HCT116 (cell line): Measurements from ENCODE around the gene CMIP. TPM values are rescaled to one million over a fixed set of nuclear protein-coding genes. Genes with fewer than 3 reads are reported as not detected.

Source experiments
- ATAC-seq: fragments of 200-7000 bp; cut with Tn5 transposase; 2 replicates; pipeline ENCODE4 v1.9.1; 2020; ENCODE audit warnings: mild to moderate bottlenecking, moderate library complexity
- BruUV-seq: library from RNA; stranded (reverse); fragments of 400-500 nt; replicated peaks from 2 replicates; lab custom pipeline; 2021; lab: Mats Ljungman, UMichigan
- CTCF ChIA-PET: fragments of 300-600 bp; sonication (Branson Sonifier 250); formaldehyde crosslinking; loops from one replicate; lab custom pipeline; 2021; ENCODE audit warnings: antibody characterized with exemption; lab: Charles Lee
- POLR2A ChIA-PET: fragments of 300-600, 350-600 bp; sonication (Branson Sonifier 250); formaldehyde crosslinking; loops from one replicate; lab custom pipeline; 2021; ENCODE audit warnings: antibody characterized with exemption; lab: Charles Lee
- RAD21 ChIA-PET, 2 experiments: fragments of 300-600 bp; sonication (Branson Sonifier 250); formaldehyde crosslinking; loops; one replicate each; lab custom pipeline; 2023; ENCODE audit warnings: low total read pairs in 2 of 2; ENCODE audit not compliant: uncharacterized antibody in 2 of 2, unreplicated experiment in 2 of 2, low non-redundant PET in 1 of 2; lab: Charles Lee
- DNase-seq: peaks from one replicate; pipeline ENCODE4 v3.0.0-alpha.2; 2010; ENCODE audit warnings: low read depth, low spot score
- H2AFZ ChIP-seq: fragments of 200-600 bp; shearing (Covaris generic), sonication (generic); 2 replicates; pipeline ENCODE4 v1.6.1; 2017; ENCODE audit warnings: low read depth, mixed run types, mixed read lengths, antibody characterized with exemption, low read length; ENCODE audit not compliant: poor library complexity, severe bottlenecking
- H3K27ac ChIP-seq: 2 replicates; pipeline ENCODE4 v1.5.1; 2012; ENCODE audit warnings: low read depth, low read length
- H3K27me3 ChIP-seq: fragments of 200-600 bp; sonication (generic); 2 replicates; pipeline ENCODE4 v1.6.1; 2016; ENCODE audit warnings: mixed run types, low read length, mixed read lengths; ENCODE audit not compliant: insufficient read depth
- H3K36me3 ChIP-seq, 2 experiments: fragments of 200-500 bp in 1 of 2; fragments of 200-600 bp in 1 of 2; sonication (Bioruptor generic) in 1 of 2; sonication (generic) in 1 of 2; 2 replicates each; pipeline versions ENCODE4 v1.5.1 to v1.6.1; 2014 to 2016; ENCODE audit warnings: low read length in 2 of 2, inconsistent platforms in 1 of 2, mixed read lengths in 1 of 2, mixed run types in 1 of 2; ENCODE audit not compliant: insufficient read depth in 2 of 2, control insufficient read depth in 1 of 2
- H3K4me1 ChIP-seq, 2 experiments: fragments of 200-600 bp in 1 of 2; sonication (generic) in 1 of 2; 2 replicates each; pipeline versions ENCODE4 v1.5.1 to v1.6.1; 2012 to 2017; ENCODE audit warnings: low read length in 2 of 2, inconsistent platforms in 1 of 2, mild to moderate bottlenecking in 1 of 2, mixed read lengths in 1 of 2, mixed run types in 1 of 2, moderate library complexity in 1 of 2; ENCODE audit not compliant: insufficient read depth in 2 of 2, control insufficient read depth in 1 of 2
- H3K4me2 ChIP-seq: fragments of 200-600 bp; sonication (generic); 2 replicates; pipeline ENCODE4 v1.6.1; 2017; ENCODE audit warnings: mixed run types, low read length, mixed read lengths
- H3K4me3 ChIP-seq, 2 experiments: fragments of 200-600 bp in 1 of 2; sonication (generic) in 1 of 2; replicated peaks in 1 of 2; 2 replicates each; pipeline ENCODE4 v1.5.1; 2011 to 2016; ENCODE audit warnings: low read length in 2 of 2, control low read depth in 1 of 2, low read depth in 1 of 2, mild to moderate bottlenecking in 1 of 2, mixed read lengths in 1 of 2, mixed run types in 1 of 2
- H3K79me2 ChIP-seq: fragments of 200-600 bp; sonication (generic); 2 replicates; pipeline ENCODE4 v1.6.1; 2017; ENCODE audit warnings: mild to moderate bottlenecking, mixed run types, low read length, moderate library complexity, mixed read lengths; ENCODE audit not compliant: insufficient read depth
- H3K9ac ChIP-seq: fragments of 200-600 bp; sonication (generic); 2 replicates; pipeline ENCODE4 v1.6.1; 2016; ENCODE audit warnings: low read length, mixed read lengths
- H3K9me2 ChIP-seq: fragments of 200-600 bp; sonication (generic), shearing (Covaris generic); 2 replicates; pipeline ENCODE4 v1.6.1; 2017; ENCODE audit warnings: mixed run types, mild to moderate bottlenecking, moderate library complexity; ENCODE audit not compliant: insufficient read depth
- H3K9me3 ChIP-seq, 2 experiments: fragments of 200-500 bp in 1 of 2; fragments of 200-600 bp in 1 of 2; sonication (Bioruptor generic) in 1 of 2; sonication (generic) in 1 of 2; 2 replicates each; pipeline ENCODE4 v1.6.1; 2014 to 2017; ENCODE audit warnings: low read length in 2 of 2, mixed read lengths in 2 of 2, inconsistent platforms in 1 of 2, low read depth in 1 of 2, mild to moderate bottlenecking in 1 of 2, mixed run types in 1 of 2, moderate library complexity in 1 of 2; ENCODE audit not compliant: control insufficient read depth in 1 of 2, insufficient read depth in 1 of 2
- H4K20me1 ChIP-seq: fragments of 200-600 bp; sonication (generic), shearing (Covaris generic); 2 replicates; pipeline ENCODE4 v1.6.1; 2017; ENCODE audit warnings: mixed run types, mild to moderate bottlenecking, moderate library complexity; ENCODE audit not compliant: insufficient read depth
- EZH2 ChIP-seq: fragments of 200-600 bp; sonication (generic); IDR thresholded peaks from 2 replicates; pipeline ENCODE4 v1.6.1; 2017; ENCODE audit warnings: antibody characterized with exemption, mixed run types
- YY1 ChIP-seq: IDR thresholded peaks from 2 replicates; pipeline ENCODE4 v1.6.1; 2011; ENCODE audit warnings: low read length, low read depth, moderate library complexity, mild to moderate bottlenecking; ENCODE audit not compliant: insufficient replicate concordance; ENCODE audit errors: extremely low read depth
- ZBTB33 ChIP-seq: IDR thresholded peaks from 2 replicates; pipeline ENCODE4 v1.6.1; 2011; ENCODE audit warnings: mild to moderate bottlenecking, low read length, moderate library complexity; ENCODE audit not compliant: insufficient replicate concordance; ENCODE audit errors: extremely low read depth
- intact Hi-C: fragments of 100-400 bp; cut with micrococcal nuclease; formaldehyde crosslinking; loops from 2 replicates; pipeline ENCODE4 v1.10.0; 2022
- total RNA-seq: library from RNA; stranded (reverse); gene quantifications from one replicate; pipeline ENCODE4 v1.2.1, GENCODE V29; 2021; ENCODE audit not compliant: unreplicated experiment
- TF ChIP-seq, protein P1 (sequence below), 3 experiments: fragments of 200-600 bp in 1 of 3; sonication (generic) in 1 of 3; IDR thresholded peaks in 2 of 3; conservative IDR thresholded peaks in 1 of 3; 2 replicates each; pipeline ENCODE4 v1.5.1; 2012 to 2017; ENCODE audit warnings: low read depth in 2 of 3, low read length in 2 of 3, antibody characterized with exemption in 1 of 3, borderline replicate concordance in 1 of 3, control low read depth in 1 of 3, mild to moderate bottlenecking in 1 of 3, mixed read lengths in 1 of 3, mixed run types in 1 of 3, moderate library complexity in 1 of 3; ENCODE audit not compliant: insufficient read depth in 1 of 3

Gene CMIP
- total RNA-seq, 1 experiment from 2014 or later, result 64.6 TPM

DNA sequence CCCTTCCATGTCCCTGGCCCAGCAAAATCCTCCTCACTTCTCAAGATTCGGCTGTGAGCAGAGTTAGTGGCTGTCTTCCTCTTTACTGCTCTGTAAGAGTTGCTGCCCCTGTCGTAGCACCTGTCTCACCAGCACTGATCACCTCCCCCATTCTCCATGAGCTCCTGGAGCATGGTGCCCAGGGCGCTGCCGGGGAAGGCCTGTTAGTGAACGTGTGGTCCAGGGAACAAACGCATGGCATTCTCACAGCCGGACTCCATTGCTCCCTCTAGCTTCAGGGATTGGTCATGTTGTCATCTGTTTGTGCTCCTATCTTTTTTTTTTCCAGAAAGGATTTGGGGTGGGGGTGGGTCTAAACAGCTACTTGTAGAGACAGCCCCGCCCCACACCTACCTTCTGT, 141.2 kb downstream of the CMIP start:
- H3K9ac ChIP-seq, result peak overlapping the region; percentile 63
- peak; percentile 64 for DNase-seq
- peak overlapping the region; percentile 73 for H3K4me2 ChIP-seq
- no peaks in the 10 kb centered on the region for H3K9me3 ChIP-seq
- H4K20me1 ChIP-seq, result no peaks in the 10 kb centered on the region
- peak; percentile 47 for ATAC-seq
- intact Hi-C loops, result loop anchor here (1.0 to 2.0 kb wide), 2 partner anchors 137 to 182 kb away; no protein-coding TSS in a partner anchor
- peaks cover 79% of the 10 kb centered on the region for H3K79me2 ChIP-seq
- no TSS peak for BruUV-seq
- ChIA-PET CTCF (interaction anchor here (0.6 to 1.1 kb wide), 5 partner anchors 13 to 181 kb away, joined by 3 to 5 read pairs (median 3); no protein-coding TSS in a partner anchor), RAD21 (interaction anchor here (0.6 to 1.0 kb wide), 3 partner anchors 73 to 181 kb away, joined by 3 to 8 read pairs (median 4); no protein-coding TSS in a partner anchor), POLR2A (no interaction called here)
- H3K4me1 ChIP-seq, result peaks cover 72 to 80% of the 10 kb centered on the region in 2 experiments
- no peak overlapping the region for H2AFZ ChIP-seq
- no peaks in the 10 kb centered on the region for H3K36me3 ChIP-seq
- no peaks in the 10 kb centered on the region for H3K27me3 ChIP-seq
- H3K4me3 ChIP-seq, result peak overlapping the region; percentile 13 to 41; a peak in 3 of 4 replicates
- H3K27ac ChIP-seq, result peak overlapping the region; percentile 69
- H3K9me2 ChIP-seq, result no peaks in the 10 kb centered on the region
- TF ChIP-seq ZBTB33, result no peak
- TF ChIP-seq EZH2, result no peak
- TF ChIP-seq YY1, result peak; percentile 36
- TF ChIP-seq, protein P1, sequence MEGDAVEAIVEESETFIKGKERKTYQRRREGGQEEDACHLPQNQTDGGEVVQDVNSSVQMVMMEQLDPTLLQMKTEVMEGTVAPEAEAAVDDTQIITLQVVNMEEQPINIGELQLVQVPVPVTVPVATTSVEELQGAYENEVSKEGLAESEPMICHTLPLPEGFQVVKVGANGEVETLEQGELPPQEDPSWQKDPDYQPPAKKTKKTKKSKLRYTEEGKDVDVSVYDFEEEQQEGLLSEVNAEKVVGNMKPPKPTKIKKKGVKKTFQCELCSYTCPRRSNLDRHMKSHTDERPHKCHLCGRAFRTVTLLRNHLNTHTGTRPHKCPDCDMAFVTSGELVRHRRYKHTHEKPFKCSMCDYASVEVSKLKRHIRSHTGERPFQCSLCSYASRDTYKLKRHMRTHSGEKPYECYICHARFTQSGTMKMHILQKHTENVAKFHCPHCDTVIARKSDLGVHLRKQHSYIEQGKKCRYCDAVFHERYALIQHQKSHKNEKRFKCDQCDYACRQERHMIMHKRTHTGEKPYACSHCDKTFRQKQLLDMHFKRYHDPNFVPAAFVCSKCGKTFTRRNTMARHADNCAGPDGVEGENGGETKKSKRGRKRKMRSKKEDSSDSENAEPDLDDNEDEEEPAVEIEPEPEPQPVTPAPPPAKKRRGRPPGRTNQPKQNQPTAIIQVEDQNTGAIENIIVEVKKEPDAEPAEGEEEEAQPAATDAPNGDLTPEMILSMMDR (IDR thresholded peaks at IDR 0.05 in 2 of 3, conservative IDR thresholded peaks at IDR 0.05 in 1 of 3; ENCODE audit: borderline replicate concordance in 1 of 3, insufficient read depth in 1 of 3, low read depth in 2 of 3, low read length in 2 of 3), result peak in 2 of 3 experiments; percentile 69 to 76; a peak in 4 of 6 replicates
